K562 (cell line): ENCODE data around the gene N4BP2. TPM values are rescaled to one million over a fixed set of nuclear protein-coding genes. Genes with fewer than 3 reads are reported as not detected.

Source experiments
- DMBX1 ChIP-seq: fragments of 250-450 bp; sonication (Bioruptor Pico); IDR thresholded peaks from 2 replicates; pipeline ENCODE4 v1.8.0; 2022; ENCODE audit warnings: inconsistent platforms, mild to moderate bottlenecking, moderate library complexity, borderline replicate concordance
- EHMT2 ChIP-seq: fragments of 450-650 bp; IDR thresholded peaks from 2 replicates; pipeline ENCODE4 v1.6.1; 2018; ENCODE audit warnings: antibody characterized with exemption
- GATAD2A ChIP-seq: fragments of 450-650 bp; IDR thresholded peaks from 2 replicates; pipeline ENCODE4 v1.6.1; 2017
- HDAC2 ChIP-seq: fragments of 450-650 bp; IDR thresholded peaks from 2 replicates; pipeline ENCODE4 v1.6.1; 2016; ENCODE audit warnings: mild to moderate bottlenecking
- ZNF134 ChIP-seq: fragments of 250-450 bp; sonication (Bioruptor Pico); conservative IDR thresholded peaks from 2 replicates; pipeline ENCODE4 v1.4.0; 2020
- ZNF184 ChIP-seq: sonication (generic); formaldehyde crosslinking; IDR thresholded peaks from 2 replicates; pipeline ENCODE4 v1.5.0; 2020; ENCODE audit warnings: missing genetic modification reagents
- ZNF282 ChIP-seq: sonication (generic); formaldehyde crosslinking; IDR thresholded peaks from 2 replicates; pipeline ENCODE4 v1.8.1; 2023; ENCODE audit warnings: missing genetic modification reagents
- ZNF316 ChIP-seq: fragments of 450-650 bp; IDR thresholded peaks from 2 replicates; pipeline ENCODE4 v1.6.1; 2016
- ZNF551 ChIP-seq: fragments of 250-450 bp; sonication (Bioruptor Pico); IDR thresholded peaks from 2 replicates; pipeline ENCODE4 v1.5.0; 2021; ENCODE audit warnings: mild to moderate bottlenecking, moderate library complexity
- ZNF75A ChIP-seq: fragments of 450-650 bp; formaldehyde crosslinking; IDR thresholded peaks from 2 replicates; pipeline ENCODE4 v1.4.0; 2020; ENCODE audit warnings: mild to moderate bottlenecking
- polyA plus RNA-seq, 8 experiments: library from polyadenylated mRNA; depleted of rRNA in 4 of 8; stranded (reverse) in 5 of 8; unstranded in 3 of 8; fragments of >200 nt; fragmentation: Nextera tagmentation in 2 of 8; fragmentation: Illumina TruSeq in 1 of 8; extraction: Ambion mirVana in 2 of 8; extraction: Trizol in 1 of 8; gene quantifications; 2 replicates each; pipeline versions ENCODE4 v1.2.1 to v1.2.3, GENCODE V29; 2011 to 2014; ENCODE audit warnings: inconsistent platforms in 1 of 8, missing spikeins in 1 of 8
- total RNA-seq, 7 experiments: library from RNA; depleted of rRNA in 6 of 7; stranded (reverse); fragments of >200 nt in 6 of 7; fragmentation: Illumina TruSeq in 2 of 7; extraction: Trizol in 2 of 7; gene quantifications; 2 replicates each; pipeline versions ENCODE4 v1.2.1 to v1.2.3, GENCODE V29; 2011 to 2021; ENCODE audit warnings: low replicate concordance in 1 of 7
- TF ChIP-seq, protein P1 (sequence below): fragments of 450-650 bp; IDR thresholded peaks from one replicate; pipeline ENCODE4 v1.6.1; 2018; ENCODE audit warnings: mild to moderate bottlenecking, moderate library complexity; ENCODE audit not compliant: partially characterized antibody
- TF ChIP-seq, protein P2 (sequence below), 2 experiments: IDR thresholded peaks in 1 of 2; conservative IDR thresholded peaks in 1 of 2; 2 replicates each; pipeline ENCODE4 v1.6.1; 2016; ENCODE audit warnings: low read depth in 2 of 2, mild to moderate bottlenecking in 1 of 2, missing compliant biosample characterization in 1 of 2, missing genetic modification characterization in 1 of 2, moderate library complexity in 1 of 2
- TF ChIP-seq, protein P3 (sequence below): sonication (generic); formaldehyde crosslinking; IDR thresholded peaks from 2 replicates; pipeline ENCODE4 v1.8.0; 2022; ENCODE audit warnings: mild to moderate bottlenecking, missing genetic modification reagents, borderline replicate concordance
- TF ChIP-seq, protein P4 (sequence below): fragments of 200-800 bp; sonication (Bioruptor generic); IDR thresholded peaks from 2 replicates; pipeline ENCODE4 v1.6.1; 2017; ENCODE audit warnings: missing genetic modification characterization, missing compliant biosample characterization
- TF ChIP-seq, protein P5 (sequence below): fragments of 450-650 bp; IDR thresholded peaks from 2 replicates; pipeline ENCODE4 v1.6.1; 2017; ENCODE audit warnings: antibody characterized with exemption, mild to moderate bottlenecking
- TF ChIP-seq, protein P6 (sequence below): fragments of 250-450 bp; sonication (Bioruptor Pico); IDR thresholded peaks from 2 replicates; pipeline ENCODE4 v1.5.0; 2021

N4BP2 gene
- total and polyA plus RNA-seq, 9 of the 15 experiments (the other 6 are each of a cell fraction or from before 2014, with no cell fraction given) = 2.7 to 12.6 (median 7.6) TPM

DNA sequence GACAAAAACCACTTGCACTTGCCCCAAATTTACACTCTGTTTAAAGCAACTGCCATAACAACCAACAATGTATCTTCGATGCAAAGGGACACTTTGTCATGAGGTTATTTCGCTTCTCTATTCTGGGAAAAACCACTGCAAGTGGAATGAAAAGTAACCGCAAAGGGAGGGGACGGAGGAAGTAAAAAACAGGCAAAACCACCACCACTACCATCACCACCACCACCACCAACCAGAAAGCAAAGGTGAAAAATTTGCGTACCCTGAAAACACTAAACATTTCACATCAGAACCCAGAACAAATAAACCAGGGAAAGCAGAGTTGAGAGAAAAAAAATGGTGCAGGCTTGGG is 1.2 kb upstream of the N4BP2 start (continued):
- TF ChIP-seq, protein P1, sequence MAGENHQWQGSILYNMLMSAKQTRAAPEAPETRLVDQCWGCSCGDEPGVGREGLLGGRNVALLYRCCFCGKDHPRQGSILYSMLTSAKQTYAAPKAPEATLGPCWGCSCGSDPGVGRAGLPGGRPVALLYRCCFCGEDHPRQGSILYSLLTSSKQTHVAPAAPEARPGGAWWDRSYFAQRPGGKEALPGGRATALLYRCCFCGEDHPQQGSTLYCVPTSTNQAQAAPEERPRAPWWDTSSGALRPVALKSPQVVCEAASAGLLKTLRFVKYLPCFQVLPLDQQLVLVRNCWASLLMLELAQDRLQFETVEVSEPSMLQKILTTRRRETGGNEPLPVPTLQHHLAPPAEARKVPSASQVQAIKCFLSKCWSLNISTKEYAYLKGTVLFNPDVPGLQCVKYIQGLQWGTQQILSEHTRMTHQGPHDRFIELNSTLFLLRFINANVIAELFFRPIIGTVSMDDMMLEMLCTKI = no peak
- TF ChIP-seq, protein P2, sequence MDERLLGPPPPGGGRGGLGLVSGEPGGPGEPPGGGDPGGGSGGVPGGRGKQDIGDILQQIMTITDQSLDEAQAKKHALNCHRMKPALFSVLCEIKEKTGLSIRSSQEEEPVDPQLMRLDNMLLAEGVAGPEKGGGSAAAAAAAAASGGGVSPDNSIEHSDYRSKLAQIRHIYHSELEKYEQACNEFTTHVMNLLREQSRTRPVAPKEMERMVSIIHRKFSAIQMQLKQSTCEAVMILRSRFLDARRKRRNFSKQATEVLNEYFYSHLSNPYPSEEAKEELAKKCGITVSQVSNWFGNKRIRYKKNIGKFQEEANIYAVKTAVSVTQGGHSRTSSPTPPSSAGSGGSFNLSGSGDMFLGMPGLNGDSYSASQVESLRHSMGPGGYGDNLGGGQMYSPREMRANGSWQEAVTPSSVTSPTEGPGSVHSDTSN (CRISPR knock-in tag; IDR thresholded peaks at IDR 0.05; ENCODE audit: low read depth) = no peak
- TF ChIP-seq, protein P2 (tag; conservative IDR thresholded peaks at IDR 0.05; ENCODE audit: low read depth) = no peak
- TF ChIP-seq GATAD2A (no peak), ZNF551 (CRISPR knock-in tag) (no peak), ZNF134 (CRISPR knock-in tag) (no peak), ZNF184 (no peak), ZNF316 (no peak), ZNF75A (CRISPR knock-in tag) (no peak), EHMT2 (peak; percentile 78; the same call in 1 of the 2 replicates), ZNF282 (CRISPR knock-in tag) (no peak), HDAC2 (peak; percentile 86), DMBX1 (CRISPR knock-in tag) (no peak)
- TF ChIP-seq, protein P3, sequence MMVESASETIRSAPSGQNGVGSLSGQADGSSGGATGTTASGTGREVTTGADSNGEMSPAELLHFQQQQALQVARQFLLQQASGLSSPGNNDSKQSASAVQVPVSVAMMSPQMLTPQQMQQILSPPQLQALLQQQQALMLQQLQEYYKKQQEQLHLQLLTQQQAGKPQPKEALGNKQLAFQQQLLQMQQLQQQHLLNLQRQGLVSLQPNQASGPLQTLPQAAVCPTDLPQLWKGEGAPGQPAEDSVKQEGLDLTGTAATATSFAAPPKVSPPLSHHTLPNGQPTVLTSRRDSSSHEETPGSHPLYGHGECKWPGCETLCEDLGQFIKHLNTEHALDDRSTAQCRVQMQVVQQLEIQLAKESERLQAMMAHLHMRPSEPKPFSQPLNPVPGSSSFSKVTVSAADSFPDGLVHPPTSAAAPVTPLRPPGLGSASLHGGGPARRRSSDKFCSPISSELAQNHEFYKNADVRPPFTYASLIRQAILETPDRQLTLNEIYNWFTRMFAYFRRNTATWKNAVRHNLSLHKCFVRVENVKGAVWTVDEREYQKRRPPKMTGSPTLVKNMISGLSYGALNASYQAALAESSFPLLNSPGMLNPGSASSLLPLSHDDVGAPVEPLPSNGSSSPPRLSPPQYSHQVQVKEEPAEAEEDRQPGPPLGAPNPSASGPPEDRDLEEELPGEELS (CRISPR knock-in tag) = no peak
- TF ChIP-seq, protein P4, sequence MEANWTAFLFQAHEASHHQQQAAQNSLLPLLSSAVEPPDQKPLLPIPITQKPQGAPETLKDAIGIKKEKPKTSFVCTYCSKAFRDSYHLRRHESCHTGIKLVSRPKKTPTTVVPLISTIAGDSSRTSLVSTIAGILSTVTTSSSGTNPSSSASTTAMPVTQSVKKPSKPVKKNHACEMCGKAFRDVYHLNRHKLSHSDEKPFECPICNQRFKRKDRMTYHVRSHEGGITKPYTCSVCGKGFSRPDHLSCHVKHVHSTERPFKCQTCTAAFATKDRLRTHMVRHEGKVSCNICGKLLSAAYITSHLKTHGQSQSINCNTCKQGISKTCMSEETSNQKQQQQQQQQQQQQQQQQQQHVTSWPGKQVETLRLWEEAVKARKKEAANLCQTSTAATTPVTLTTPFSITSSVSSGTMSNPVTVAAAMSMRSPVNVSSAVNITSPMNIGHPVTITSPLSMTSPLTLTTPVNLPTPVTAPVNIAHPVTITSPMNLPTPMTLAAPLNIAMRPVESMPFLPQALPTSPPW (CRISPR knock-in tag) = peak; percentile 37; the same call in 1 of the 2 replicates
- TF ChIP-seq, protein P5, sequence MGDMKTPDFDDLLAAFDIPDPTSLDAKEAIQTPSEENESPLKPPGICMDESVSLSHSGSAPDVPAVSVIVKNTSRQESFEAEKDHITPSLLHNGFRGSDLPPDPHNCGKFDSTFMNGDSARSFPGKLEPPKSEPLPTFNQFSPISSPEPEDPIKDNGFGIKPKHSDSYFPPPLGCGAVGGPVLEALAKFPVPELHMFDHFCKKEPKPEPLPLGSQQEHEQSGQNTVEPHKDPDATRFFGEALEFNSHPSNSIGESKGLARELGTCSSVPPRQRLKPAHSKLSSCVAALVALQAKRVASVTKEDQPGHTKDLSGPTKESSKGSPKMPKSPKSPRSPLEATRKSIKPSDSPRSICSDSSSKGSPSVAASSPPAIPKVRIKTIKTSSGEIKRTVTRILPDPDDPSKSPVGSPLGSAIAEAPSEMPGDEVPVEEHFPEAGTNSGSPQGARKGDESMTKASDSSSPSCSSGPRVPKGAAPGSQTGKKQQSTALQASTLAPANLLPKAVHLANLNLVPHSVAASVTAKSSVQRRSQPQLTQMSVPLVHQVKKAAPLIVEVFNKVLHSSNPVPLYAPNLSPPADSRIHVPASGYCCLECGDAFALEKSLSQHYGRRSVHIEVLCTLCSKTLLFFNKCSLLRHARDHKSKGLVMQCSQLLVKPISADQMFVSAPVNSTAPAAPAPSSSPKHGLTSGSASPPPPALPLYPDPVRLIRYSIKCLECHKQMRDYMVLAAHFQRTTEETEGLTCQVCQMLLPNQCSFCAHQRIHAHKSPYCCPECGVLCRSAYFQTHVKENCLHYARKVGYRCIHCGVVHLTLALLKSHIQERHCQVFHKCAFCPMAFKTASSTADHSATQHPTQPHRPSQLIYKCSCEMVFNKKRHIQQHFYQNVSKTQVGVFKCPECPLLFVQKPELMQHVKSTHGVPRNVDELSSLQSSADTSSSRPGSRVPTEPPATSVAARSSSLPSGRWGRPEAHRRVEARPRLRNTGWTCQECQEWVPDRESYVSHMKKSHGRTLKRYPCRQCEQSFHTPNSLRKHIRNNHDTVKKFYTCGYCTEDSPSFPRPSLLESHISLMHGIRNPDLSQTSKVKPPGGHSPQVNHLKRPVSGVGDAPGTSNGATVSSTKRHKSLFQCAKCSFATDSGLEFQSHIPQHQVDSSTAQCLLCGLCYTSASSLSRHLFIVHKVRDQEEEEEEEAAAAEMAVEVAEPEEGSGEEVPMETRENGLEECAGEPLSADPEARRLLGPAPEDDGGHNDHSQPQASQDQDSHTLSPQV = no peak
- TF ChIP-seq, protein P6, sequence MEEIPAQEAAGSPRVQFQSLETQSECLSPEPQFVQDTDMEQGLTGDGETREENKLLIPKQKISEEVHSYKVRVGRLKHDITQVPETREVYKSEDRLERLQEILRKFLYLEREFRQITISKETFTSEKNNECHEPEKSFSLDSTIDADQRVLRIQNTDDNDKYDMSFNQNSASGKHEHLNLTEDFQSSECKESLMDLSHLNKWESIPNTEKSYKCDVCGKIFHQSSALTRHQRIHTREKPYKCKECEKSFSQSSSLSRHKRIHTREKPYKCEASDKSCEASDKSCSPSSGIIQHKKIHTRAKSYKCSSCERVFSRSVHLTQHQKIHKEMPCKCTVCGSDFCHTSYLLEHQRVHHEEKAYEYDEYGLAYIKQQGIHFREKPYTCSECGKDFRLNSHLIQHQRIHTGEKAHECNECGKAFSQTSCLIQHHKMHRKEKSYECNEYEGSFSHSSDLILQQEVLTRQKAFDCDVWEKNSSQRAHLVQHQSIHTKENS (CRISPR knock-in tag) = no peak
